Mesenchymal stem cell (in vitro differentiated cells and primary cell): Measurements from ENCODE around the gene SPPL3. TPM values are rescaled to one million over a fixed set of nuclear protein-coding genes. Genes with fewer than 3 reads are reported as not detected.
"Not testable (repeated sequence)": the region's sequence is repeated elsewhere in the genome, so short reads cannot be mapped to it uniquely, and the experiment has no call there.

Experiments
- DNase-seq: peaks from one replicate; pipeline ENCODE4 v3.0.0-alpha.2; 2013
- H2AFZ ChIP-seq: one replicate; pipeline ENCODE4 v1.6.1; 2013; ENCODE audit warnings: low read depth, mild to moderate bottlenecking, control low read depth, inconsistent platforms, low read length, moderate library complexity
- H2AK5ac ChIP-seq: 2 replicates; pipeline ENCODE4 v1.6.1; 2013; ENCODE audit warnings: low read length, moderate library complexity, mild to moderate bottlenecking, inconsistent platforms; ENCODE audit not compliant: severe bottlenecking
- H2BK120ac ChIP-seq: one replicate; pipeline ENCODE4 v1.6.1; 2013; ENCODE audit warnings: low read depth, mild to moderate bottlenecking, inconsistent platforms, low read length, moderate library complexity
- H2BK12ac ChIP-seq, 2 experiments: one replicate each; pipeline ENCODE4 v1.6.1; 2013; ENCODE audit warnings: inconsistent platforms in 2 of 2, low read length in 2 of 2, mild to moderate bottlenecking in 2 of 2, moderate library complexity in 2 of 2, control low read depth in 1 of 2
- H2BK15ac ChIP-seq: one replicate; pipeline ENCODE4 v1.6.1; 2013; ENCODE audit warnings: mild to moderate bottlenecking, low read depth, inconsistent platforms; ENCODE audit not compliant: poor library complexity, severe bottlenecking
- H2BK5ac ChIP-seq: 2 replicates; pipeline ENCODE4 v1.6.1; 2013; ENCODE audit warnings: low read depth, mild to moderate bottlenecking, low read length, control low read depth, inconsistent platforms; ENCODE audit not compliant: poor library complexity, severe bottlenecking
- H3K14ac ChIP-seq, 2 experiments: one replicate each; pipeline ENCODE4 v1.6.1; 2013; ENCODE audit warnings: inconsistent platforms in 2 of 2, low read length in 2 of 2, control low read depth in 1 of 2, mild to moderate bottlenecking in 1 of 2, moderate library complexity in 1 of 2
- H3K18ac ChIP-seq, 2 experiments: one replicate each; pipeline ENCODE4 v1.6.1; 2013; ENCODE audit warnings: inconsistent platforms in 2 of 2, low read length in 2 of 2, control low read depth in 1 of 2, low read depth in 1 of 2, mild to moderate bottlenecking in 1 of 2
- H3K23ac ChIP-seq, 2 experiments: one replicate each; pipeline ENCODE4 v1.6.1; 2013; ENCODE audit warnings: inconsistent platforms in 2 of 2, low read length in 2 of 2, mild to moderate bottlenecking in 2 of 2, moderate library complexity in 2 of 2, control low read depth in 1 of 2
- H3K27ac ChIP-seq: 2 replicates; pipeline ENCODE4 v1.5.1; 2013; ENCODE audit warnings: mild to moderate bottlenecking, moderate library complexity, low read length, control low read depth, inconsistent platforms; ENCODE audit not compliant: poor library complexity, severe bottlenecking
- H3K27me3 ChIP-seq, 2 experiments: 2 replicates each; pipeline versions ENCODE4 v1.6.1 to v1.7.0; 2013; ENCODE audit warnings: low read length in 2 of 2, mild to moderate bottlenecking in 2 of 2, moderate library complexity in 2 of 2, control low read depth in 1 of 2, inconsistent platforms in 1 of 2; ENCODE audit not compliant: control insufficient read depth in 1 of 2, insufficient read depth in 1 of 2
- H3K36me3 ChIP-seq, 2 experiments: 2 replicates each; pipeline versions ENCODE4 v1.6.1 to v1.7.0; 2013; ENCODE audit warnings: low read length in 2 of 2, control low read depth in 1 of 2, inconsistent platforms in 1 of 2, low read depth in 1 of 2, mild to moderate bottlenecking in 1 of 2; ENCODE audit not compliant: insufficient read depth in 2 of 2, control insufficient read depth in 1 of 2
- H3K4ac ChIP-seq, 2 experiments: one replicate each; pipeline ENCODE4 v1.6.1; 2013; ENCODE audit warnings: inconsistent platforms in 2 of 2, low read length in 2 of 2, mild to moderate bottlenecking in 2 of 2, moderate library complexity in 2 of 2, control low read depth in 1 of 2, low read depth in 1 of 2
- H3K4me1 ChIP-seq: 2 replicates; pipeline ENCODE4 v1.6.1; 2013; ENCODE audit warnings: low read depth, low read length, control low read depth; ENCODE audit not compliant: control insufficient read depth, insufficient read depth
- H3K4me2 ChIP-seq: 2 replicates; pipeline ENCODE4 v1.6.1; 2013; ENCODE audit warnings: low read length, mild to moderate bottlenecking, inconsistent platforms; ENCODE audit not compliant: poor library complexity, severe bottlenecking
- H3K4me3 ChIP-seq, 2 experiments: 2 replicates each; pipeline versions ENCODE4 v1.5.1 to v1.7.0; 2013; ENCODE audit warnings: low read length in 2 of 2, mild to moderate bottlenecking in 2 of 2, control low read depth in 1 of 2, low read depth in 1 of 2; ENCODE audit not compliant: insufficient read depth in 1 of 2
- H3K79me1 ChIP-seq: replicated peaks from 2 replicates; pipeline ENCODE4 v1.6.1; 2013; ENCODE audit warnings: mild to moderate bottlenecking, control low read depth, low read length, inconsistent platforms; ENCODE audit not compliant: poor library complexity, severe bottlenecking
- H3K9ac ChIP-seq: 2 replicates; pipeline ENCODE4 v1.7.0; 2013; ENCODE audit warnings: mild to moderate bottlenecking, low read length, moderate library complexity
- H3K9me3 ChIP-seq: 2 replicates; pipeline ENCODE4 v1.7.0; 2013; ENCODE audit warnings: mild to moderate bottlenecking, low read length; ENCODE audit not compliant: control insufficient read depth
- H4K8ac ChIP-seq: one replicate; pipeline ENCODE4 v1.6.1; 2013; ENCODE audit warnings: inconsistent platforms, mild to moderate bottlenecking, low read length, moderate library complexity
- H4K91ac ChIP-seq: one replicate; pipeline ENCODE4 v1.6.1; 2013; ENCODE audit warnings: mild to moderate bottlenecking, low read length, inconsistent platforms
- WGBS: methylation state at CpG from one replicate; pipeline ENCODE4 v1.1.7; 2013; ENCODE audit warnings: mixed read lengths; 5-methylcytosine and 5-hydroxymethylcytosine counted together
- polyA plus RNA-seq, 2 experiments: library from polyadenylated mRNA; stranded (reverse); fragments of 200-250 nt; gene quantifications; one replicate each; pipeline ENCODE4 v1.2.3, GENCODE V29; 2013

SPPL3 gene
- 64.9 TPM for polyA plus RNA-seq (2013, experiment 1 of 2)
- 67.8 TPM for polyA plus RNA-seq (2013, experiment 2 of 2)

DNA sequence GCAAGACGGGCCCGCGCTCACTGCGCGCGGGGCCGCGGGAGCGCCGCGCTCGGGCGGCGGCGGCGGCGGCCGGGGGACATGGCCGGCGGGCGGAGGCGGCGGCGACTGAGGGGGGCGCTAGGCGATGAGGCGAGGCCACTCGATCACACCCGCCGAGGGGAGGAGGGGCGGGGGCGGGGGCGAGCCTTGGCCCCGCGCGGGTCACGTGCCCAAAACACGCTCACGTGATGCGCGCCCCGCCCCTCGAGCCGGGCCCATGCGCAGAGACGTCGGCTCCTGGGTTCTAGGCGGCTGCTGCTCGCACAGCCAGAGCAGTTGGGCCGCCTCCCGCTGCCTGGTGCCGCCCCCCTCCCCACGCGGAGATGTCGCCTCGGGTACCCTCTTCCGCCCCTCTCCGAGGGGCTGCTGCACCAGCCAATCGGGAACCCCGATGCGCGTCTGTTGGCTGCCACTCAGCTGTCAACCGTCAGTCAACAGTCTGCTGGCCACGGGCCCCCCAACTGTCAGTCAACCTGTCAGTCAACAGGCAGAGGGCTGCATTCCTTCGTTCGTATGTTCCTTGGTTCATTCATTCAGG lies at the start of gene SPPL3:
Gene SPPL3 (minus strand): TSS at position 162 of the 577 bp plus-strand sequence. CDS start 491 bp downstream, outside the sequence.
- Histone ChIP-seq H3K4me1 (peaks cover 8% of the 10 kb centered on the region), H2BK120ac (peak within 1 kb of the TSS; percentile 88), H3K27ac (no peak within 1 kb of the TSS), H2BK15ac (peak within 1 kb of the TSS; percentile 86), H3K9me3 (no peaks in the 10 kb centered on the region), H2AK5ac (no peak within 1 kb of the TSS), H3K36me3 (no peaks in the 10 kb centered on the region), H3K18ac (peak within 1 kb of the TSS; percentile 95 to 96), H3K9ac (peak within 1 kb of the TSS; percentile 87), H2BK5ac (no peak within 1 kb of the TSS), H3K14ac (peak within 1 kb of the TSS; percentile 94 to 99), H4K8ac (peak within 1 kb of the TSS; percentile 100), H3K4me2 (peak within 1 kb of the TSS; percentile 94), H3K79me1 (peaks cover 13% of the 10 kb centered on the region), H3K4me3 (peak within 1 kb of the TSS; percentile 94 to 98), H3K27me3 (no peaks in the 10 kb centered on the region), H4K91ac (peak within 1 kb of the TSS; percentile 92), H2BK12ac (peak within 1 kb of the TSS in 1 of 2 experiments; percentile 73), H3K23ac (peak within 1 kb of the TSS; percentile 51 to 92), H2AFZ (peak within 1 kb of the TSS; percentile 89), H3K4ac (peak within 1 kb of the TSS; percentile 67 to 94)
- WGBS = under 1% methylated on average over 52 of the region's 66 CpGs
- peak; percentile 87 for DNase-seq

GRCh38 chr12:120950807-120951206 lies 46.6 kb upstream of the SPPL3 start:
- Histone ChIP-seq H3K23ac (no peak overlapping the region), H3K4ac (no peak overlapping the region), H2BK12ac (no peak overlapping the region), H3K18ac (no peak overlapping the region), H2BK15ac (no peak overlapping the region), H3K14ac (no peak overlapping the region), H3K27ac (no peak overlapping the region), H2AK5ac (no peak overlapping the region), H4K8ac (no peak overlapping the region), H3K9me3 (no peaks in the 10 kb centered on the region), H3K79me1 (no peaks in the 10 kb centered on the region), H3K9ac (no peak overlapping the region), H3K4me1 (peaks cover 2% of the 10 kb centered on the region), H3K4me3 (no peak overlapping the region), H2BK5ac (no peak overlapping the region), H2AFZ (no peak overlapping the region), H4K91ac (no peak overlapping the region), H3K27me3 (peaks cover 0 to under 1% of the 10 kb centered on the region in 2 experiments), H3K36me3 (no peaks in the 10 kb centered on the region), H2BK120ac (no peak overlapping the region), H3K4me2 (no peak overlapping the region)
- DNase-seq = no peak
- no CpG with 5 or more reads among the region's 5 CpGs for WGBS

DNA sequence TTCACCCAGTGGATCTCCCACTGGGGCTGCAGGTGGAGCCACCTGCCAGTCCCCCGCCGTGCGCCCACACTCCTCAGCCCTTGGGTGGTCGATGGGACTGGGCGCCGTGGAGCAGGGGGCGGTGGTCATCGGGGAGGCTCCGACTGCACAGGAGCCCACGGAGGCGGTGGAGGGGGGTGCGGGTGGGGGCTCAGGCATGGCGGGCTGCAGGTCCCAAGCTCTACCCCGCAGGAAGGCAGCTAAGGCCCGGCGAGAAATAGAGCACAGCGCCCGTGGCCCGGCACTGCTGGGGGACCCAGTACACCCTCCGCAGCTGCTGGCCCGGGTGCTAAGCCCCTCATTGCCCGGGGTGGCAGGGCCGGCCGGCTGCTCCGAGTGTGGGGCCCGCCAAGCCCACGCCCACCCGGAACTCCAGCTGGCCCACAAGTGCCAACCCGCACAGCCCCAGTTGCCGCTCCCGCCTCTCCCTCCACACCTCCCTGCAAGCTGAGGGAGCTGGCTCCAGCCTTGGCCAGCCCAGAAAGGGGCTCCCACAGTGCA lies 46.2 kb upstream of the SPPL3 start:
- H2BK120ac ChIP-seq, H3K18ac ChIP-seq, H3K27ac ChIP-seq, H3K4ac ChIP-seq, H3K4me1 ChIP-seq, H3K27me3 ChIP-seq, H2BK5ac ChIP-seq, H3K79me1 ChIP-seq, H3K4me2 ChIP-seq, DNase-seq, H2AK5ac ChIP-seq, H2BK12ac ChIP-seq, H2AFZ ChIP-seq, H3K23ac ChIP-seq, H3K14ac ChIP-seq, H3K4me3 ChIP-seq, H3K9ac ChIP-seq, H3K36me3 ChIP-seq, H3K9me3 ChIP-seq, H4K91ac ChIP-seq, H2BK15ac ChIP-seq, H4K8ac ChIP-seq: not testable (repeated sequence)
- 99% methylated on average over 23 of the region's 31 CpGs for WGBS

- H3K4me2 ChIP-seq, H3K4ac ChIP-seq, H2BK120ac ChIP-seq, DNase-seq, H3K14ac ChIP-seq, H2AFZ ChIP-seq, H3K36me3 ChIP-seq, H3K4me1 ChIP-seq, H3K23ac ChIP-seq, H2BK12ac ChIP-seq, H4K8ac ChIP-seq, H3K18ac ChIP-seq, H3K79me1 ChIP-seq, H3K9me3 ChIP-seq, H3K27ac ChIP-seq, H2BK15ac ChIP-seq, H3K9ac ChIP-seq, H2BK5ac ChIP-seq, H3K4me3 ChIP-seq, H4K91ac ChIP-seq, H2AK5ac ChIP-seq: not testable (repeated sequence)
- H3K27me3 ChIP-seq = peaks cover 0 to 13% of the 10 kb centered on the region in 2 experiments
- 90% methylated on average over 6 of the region's 6 CpGs for WGBS
Measured at GRCh38 chr12:120945516-120945915, 41.4 kb upstream of the SPPL3 start.
